TTC549 (cell line): ENCODE results near the gene ANGPTL8.

ENCODE experiments used
- FAIRE-seq: peaks from 2 replicates; lab custom pipeline; 2012; peaks lifted over from hg19 to GRCh38; lab: Jason Lieb, UNC

The ANGPTL8 gene

GRCh38 chr19:11261431-11261970, 22.1 kb downstream of the ANGPTL8 start:
- FAIRE-seq, result no peak

GRCh38 chr19:11261971-11262839, 22.8 kb downstream of the ANGPTL8 start, which contains the start of gene DOCK6:
Gene DOCK6 (minus strand): TSS chr19:11262524. CDS start chr19:11262440, 84 bp downstream.
- FAIRE-seq, result no peak

- FAIRE-seq, result no peak
Observed at GRCh38 chr19:11263726-11264125, 24.3 kb downstream of the ANGPTL8 start.

- FAIRE-seq, result no peak
Observed at GRCh38 chr19:11264452-11265176, 25.2 kb downstream of the ANGPTL8 start.

GRCh38 chr19:11265177-11265784, 25.9 kb downstream of the ANGPTL8 start:
- no peak for FAIRE-seq

- no peak for FAIRE-seq
Observed at GRCh38 chr19:11265785-11266236, 26.4 kb downstream of the ANGPTL8 start.

- no peak for FAIRE-seq
Observed at GRCh38 chr19:11267316-11268085, 28.1 kb downstream of the ANGPTL8 start.

GRCh38 chr19:11268783-11269267, 29.4 kb downstream of the ANGPTL8 start:
- FAIRE-seq, result no peak

GRCh38 chr19:11269408-11269807, 30.0 kb downstream of the ANGPTL8 start:
- no peak for FAIRE-seq

GRCh38 chr19:11273296-11273695, 33.9 kb downstream of the ANGPTL8 start:
- no peak for FAIRE-seq

GRCh38 chr19:11273989-11274388, 34.6 kb downstream of the ANGPTL8 start:
- FAIRE-seq, result no peak

GRCh38 chr19:11274533-11275086, 35.2 kb downstream of the ANGPTL8 start:
- FAIRE-seq, result no peak

GRCh38 chr19:11278670-11279069, 39.3 kb downstream of the ANGPTL8 start:
- no peak for FAIRE-seq

GRCh38 chr19:11279505-11280236, 40.3 kb downstream of the ANGPTL8 start:
- no peak for FAIRE-seq

GRCh38 chr19:11281356-11282049, 42.1 kb downstream of the ANGPTL8 start:
- no peak for FAIRE-seq

GRCh38 chr19:11284515-11284914, 45.1 kb downstream of the ANGPTL8 start:
- FAIRE-seq, result no peak

GRCh38 chr19:11286312-11286974, 47.0 kb downstream of the ANGPTL8 start:
- no peak for FAIRE-seq

GRCh38 chr19:11288349-11288748, 48.9 kb downstream of the ANGPTL8 start:
- FAIRE-seq, result no peak

- FAIRE-seq, result no peak
Observed at GRCh38 chr19:11290256-11290655, 50.8 kb downstream of the ANGPTL8 start.
